GM21619 (cell line): ENCODE measurements around the gene COASY.
A peak's percentile ranks its signal among the peaks of the same experiment; 100 is the strongest.

Experiments
- ATAC-seq: cut with Tn5 transposase; IDR thresholded peaks from one replicate; pipeline ENCODE4 v1.9.1; 2021; ENCODE audit not compliant: unreplicated experiment

The COASY gene

GRCh38 chr17:42571435-42572225 is 9.7 kb downstream of the COASY start:
- ATAC-seq, result no peak

- no peak for ATAC-seq
Measured at GRCh38 chr17:42573095-42573494, 11.1 kb downstream of the COASY start.

DNA sequence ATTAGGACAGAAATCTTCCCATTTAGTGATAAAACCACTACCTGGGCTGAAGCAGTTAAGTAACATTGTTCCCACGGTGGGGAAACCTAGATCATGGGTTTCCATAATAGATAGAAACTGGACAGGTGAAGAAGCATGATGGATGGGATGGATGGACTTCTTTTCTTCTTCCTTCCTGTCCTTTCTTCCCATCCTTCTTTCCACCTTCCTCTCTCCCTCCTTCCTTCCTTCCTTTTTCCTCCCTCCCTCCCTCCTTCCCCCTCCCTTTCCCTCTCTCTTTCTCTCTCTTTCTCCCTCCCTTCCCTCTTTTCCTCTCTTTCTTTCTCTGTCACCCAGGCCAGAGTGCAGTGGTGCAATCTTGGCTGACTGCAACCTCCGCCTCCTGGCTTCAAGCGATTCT is 12.5 kb downstream of the COASY start:
- ATAC-seq, result no peak

GRCh38 chr17:42577140-42577531 is 15.2 kb downstream of the COASY start:
- no peak for ATAC-seq

GRCh38 chr17:42577532-42578281 is 15.8 kb downstream of the COASY start, which contains the start of gene PSMC3IP:
Gene PSMC3IP (minus strand): TSS chr17:42577729. CDS start chr17:42577686, 43 bp downstream.
- ATAC-seq, result peak; percentile 56

- peak; percentile 45 for ATAC-seq
Measured at GRCh38 chr17:42578282-42578869, 16.4 kb downstream of the COASY start.

DNA sequence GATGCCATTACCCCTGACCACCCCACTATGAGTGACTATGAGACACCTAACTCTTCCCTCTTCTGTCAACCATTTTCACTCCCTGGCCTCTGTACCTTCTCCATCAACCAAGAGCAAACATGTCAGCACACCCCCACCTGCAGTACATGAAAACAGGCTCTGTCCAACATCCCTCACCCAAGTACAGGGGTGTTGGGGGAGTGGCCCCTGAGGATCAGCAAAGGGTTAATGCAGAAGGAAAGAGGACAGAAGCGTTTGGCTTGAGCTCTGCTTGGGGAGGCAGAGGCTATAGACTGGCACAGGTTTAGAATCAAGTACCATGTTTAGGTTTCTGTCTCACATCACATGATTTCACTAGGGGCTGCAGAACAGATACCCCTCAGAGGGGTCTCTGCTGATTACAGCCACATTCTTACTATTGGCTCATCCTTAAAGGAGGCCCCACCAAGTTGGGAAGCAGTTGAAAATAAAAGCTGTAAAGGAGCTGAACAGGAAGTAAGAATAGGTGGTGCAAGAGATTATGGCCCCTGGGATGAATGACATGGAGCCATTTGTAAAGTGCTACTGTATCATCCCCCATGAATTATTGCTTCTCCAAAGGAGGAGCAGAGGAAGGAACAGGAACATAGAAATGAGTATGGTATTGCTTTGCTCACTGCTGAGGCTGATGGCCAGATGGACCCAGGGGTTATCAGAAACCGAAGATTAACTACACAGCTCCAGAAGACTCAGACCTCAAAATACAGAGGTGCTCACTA is 18.0 kb downstream of the COASY start:
- no peak for ATAC-seq

DNA sequence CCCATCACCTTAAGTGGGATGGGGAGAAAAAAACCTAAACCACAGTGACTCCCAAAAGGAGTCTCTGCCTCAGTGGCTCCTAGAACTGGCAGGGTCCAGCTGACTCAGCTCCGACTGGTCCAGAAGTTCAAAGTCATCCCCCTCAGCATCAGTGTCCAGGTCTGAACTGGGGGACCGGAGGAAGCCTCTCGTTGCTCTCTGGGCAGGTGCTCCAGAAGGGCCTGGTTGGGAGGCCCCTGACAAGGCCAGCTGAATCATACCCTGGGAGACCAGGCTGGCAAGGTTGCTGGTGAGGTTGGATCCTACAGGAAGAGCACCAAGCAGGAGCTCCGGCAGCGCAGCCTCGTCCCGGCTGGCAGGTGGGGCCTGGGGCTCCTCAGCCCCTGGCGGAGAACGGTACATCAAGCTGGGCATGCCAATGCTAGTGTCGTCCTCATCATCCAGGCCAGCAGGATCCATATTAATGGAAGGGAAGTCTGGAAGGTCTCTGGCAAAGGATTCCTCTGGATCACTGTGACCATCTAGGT is 19.9 kb downstream of the COASY start:
- ATAC-seq, result no peak

- no peak for ATAC-seq
Measured at GRCh38 chr17:42584880-42585279, 22.9 kb downstream of the COASY start.

DNA sequence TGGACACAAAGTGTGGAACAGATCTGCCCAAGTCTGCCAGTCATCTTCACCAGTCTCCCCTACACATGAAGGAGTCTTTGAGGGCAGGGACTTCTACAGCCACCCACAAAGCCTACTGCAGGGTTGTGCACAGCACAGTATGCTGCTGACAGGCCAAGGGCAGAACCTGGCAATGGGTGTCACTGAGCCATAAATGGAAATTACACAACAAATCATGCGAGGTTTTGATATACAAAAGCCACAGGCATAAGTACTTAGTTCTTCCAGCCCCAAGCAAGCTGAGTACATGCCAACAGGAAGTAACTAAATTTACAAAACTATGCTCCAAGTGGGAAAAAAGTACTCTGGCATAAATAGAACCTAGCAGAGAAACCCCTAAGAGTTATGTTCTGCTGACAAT is 23.4 kb downstream of the COASY start:
- no peak for ATAC-seq

DNA sequence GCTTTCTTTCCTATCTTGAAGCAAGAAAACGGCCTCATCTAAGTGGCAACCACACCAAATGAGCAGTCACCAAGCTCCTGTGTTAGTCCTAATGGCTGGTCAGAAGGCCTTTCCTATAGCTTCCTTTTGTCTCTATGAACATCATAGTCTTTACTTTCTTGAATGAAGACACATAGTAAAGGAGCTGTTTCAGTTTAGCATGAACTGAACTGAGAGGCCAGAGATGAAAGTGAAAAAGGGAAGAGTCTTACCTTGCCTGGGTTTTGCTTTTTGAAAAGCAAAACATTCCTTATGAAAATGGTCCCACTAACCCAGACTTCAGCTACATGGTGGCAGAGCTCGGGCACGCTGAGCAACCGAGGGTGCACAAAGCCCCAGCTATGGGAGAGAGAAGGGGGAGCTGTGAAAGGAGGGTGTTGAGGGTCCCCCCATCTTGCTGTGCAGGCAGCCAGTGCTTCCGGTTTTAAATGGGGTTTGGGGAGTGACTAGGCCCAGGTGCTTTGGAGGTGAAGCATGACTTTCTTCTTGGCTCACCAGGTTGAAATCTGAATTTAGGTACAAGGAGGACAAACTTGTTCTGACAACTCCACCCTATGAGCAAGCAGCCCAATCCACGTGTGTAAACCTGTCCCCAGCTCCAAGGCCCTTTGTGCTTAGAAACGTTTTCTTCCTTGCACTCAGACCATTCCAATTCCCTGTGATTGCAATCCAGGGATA is 24.7 kb downstream of the COASY start:
- no peak for ATAC-seq

DNA sequence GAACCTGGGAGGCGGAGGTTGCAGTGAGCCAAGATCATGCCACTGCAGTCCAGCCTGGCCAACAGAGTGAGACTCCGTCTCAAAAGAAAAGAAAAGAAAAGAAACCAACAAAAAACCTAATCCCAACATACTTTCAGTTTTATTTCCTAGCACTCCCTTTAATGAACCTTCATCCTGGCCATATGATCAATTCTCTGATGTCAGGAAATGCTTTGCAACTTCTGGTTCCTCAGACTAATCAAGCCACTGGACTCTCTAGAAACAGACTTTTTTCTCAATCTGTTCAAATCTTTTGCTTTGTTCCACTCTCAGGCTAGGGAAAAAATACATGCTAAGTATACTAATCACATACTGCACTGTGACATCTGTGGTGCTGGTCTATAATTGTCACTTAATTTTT is 28.9 kb downstream of the COASY start:
- no peak for ATAC-seq

DNA sequence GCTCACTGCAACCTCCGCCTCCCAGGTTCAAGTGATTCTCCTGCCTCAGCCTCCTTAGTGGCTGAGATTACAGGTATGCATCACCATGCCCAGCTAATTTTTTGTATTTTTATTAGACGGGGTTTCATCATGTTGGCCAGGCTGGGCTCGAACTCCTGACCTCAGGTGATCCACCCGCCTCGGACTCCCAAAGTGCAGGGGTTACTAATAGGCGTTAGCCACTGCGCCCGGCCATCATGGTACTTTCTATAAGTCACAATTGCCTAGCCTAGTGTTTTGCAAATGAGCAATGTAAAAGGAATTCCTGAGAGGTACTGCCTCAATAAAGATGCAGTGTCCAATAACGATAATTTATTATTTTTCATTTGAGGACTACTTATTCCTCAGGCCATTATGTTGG is 29.5 kb downstream of the COASY start:
- ATAC-seq, result no peak

GRCh38 chr17:42596386-42596785 is 34.4 kb downstream of the COASY start:
- no peak for ATAC-seq

DNA sequence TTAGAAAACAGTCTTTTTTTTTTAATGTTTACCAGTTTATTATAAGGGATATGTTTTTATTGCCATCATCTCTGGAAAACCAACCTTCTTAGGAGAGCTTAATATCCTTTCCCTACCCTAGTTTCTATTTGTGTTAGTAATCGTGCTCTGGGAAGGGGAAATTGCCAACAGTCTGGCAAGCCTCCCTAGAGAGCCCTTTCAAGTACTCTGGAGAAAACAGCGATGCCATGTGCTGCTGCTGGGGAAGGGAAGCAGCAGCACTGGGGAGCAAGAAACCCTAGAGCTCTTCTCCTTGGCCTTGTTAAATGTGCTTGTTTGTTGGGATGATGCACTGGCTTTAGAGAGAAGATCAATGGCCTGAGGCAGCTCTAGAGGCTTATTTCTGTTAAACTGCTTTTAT is 37.0 kb downstream of the COASY start:
- no peak for ATAC-seq

DNA sequence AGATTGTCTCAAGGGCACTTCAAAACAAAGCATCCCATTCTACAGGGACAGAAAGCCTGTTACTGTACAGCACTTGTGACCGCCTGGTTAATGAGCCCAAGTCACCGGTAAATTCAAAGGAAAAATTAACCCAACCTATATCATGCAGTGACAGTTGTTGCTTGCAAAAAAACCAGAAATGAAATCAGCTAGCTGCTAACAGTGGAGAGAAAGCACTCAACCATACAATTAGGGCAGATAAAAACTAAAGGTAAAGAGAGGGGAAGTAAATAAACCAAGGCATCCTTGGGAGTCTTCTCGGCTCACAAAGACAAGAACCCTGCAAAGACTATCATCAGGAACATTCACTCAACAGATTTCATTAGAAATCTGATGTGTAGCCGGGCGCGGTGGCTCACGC is 41.4 kb downstream of the COASY start:
- ATAC-seq, result no peak

DNA sequence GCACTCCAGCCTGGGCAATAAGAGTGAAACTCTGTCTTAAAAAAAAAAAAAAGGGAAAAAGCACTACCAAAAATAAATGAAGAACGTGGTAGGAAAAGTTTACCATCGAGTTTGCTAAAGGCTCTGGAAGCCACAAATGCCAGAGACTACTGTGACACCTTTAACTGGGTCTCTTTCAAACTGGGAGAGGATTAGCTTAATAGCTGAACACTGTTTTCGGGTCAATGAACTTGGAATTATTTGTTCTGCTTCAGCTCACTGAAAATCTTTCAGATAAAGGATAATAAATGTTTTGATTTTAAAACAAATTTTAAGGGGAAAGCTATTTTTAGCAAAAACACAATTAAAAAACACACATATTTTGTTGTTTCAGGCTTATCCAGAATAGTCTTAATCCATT is 45.8 kb downstream of the COASY start:
- no peak for ATAC-seq

- ATAC-seq, result peak; percentile 33
Measured at GRCh38 chr17:42608305-42609181, 46.6 kb downstream of the COASY start.

- peak; percentile 80 for ATAC-seq
Measured at GRCh38 chr17:42609182-42609813, 47.4 kb downstream of the COASY start, which contains the start of the genes RETREG3 and TUBG1. Gene RETREG3 (minus strand): TSS chr17:42609374. CDS start chr17:42609324, 50 bp downstream. Gene TUBG1 (plus strand): TSS chr17:42609683. CDS start chr17:42609738, 55 bp downstream.
